GM12878 (cell line): ENCODE results near the gene ANKRD44. TPM values are rescaled to one million over a fixed set of nuclear protein-coding genes. Genes with fewer than 3 reads are reported as not detected.

Source experiments
- ATAC-seq: fragments of 200-7000 bp; cut with Tn5 transposase; 3 replicates; pipeline ENCODE4 v1.9.1; 2020; ENCODE audit warnings: mild to moderate bottlenecking, moderate library complexity
- BruUV-seq: library from RNA; stranded (reverse); fragments of 400-500 nt; replicated peaks from 2 replicates; lab custom pipeline; 2021; lab: Mats Ljungman, UMichigan
- CTCF ChIA-PET: fragments of 300-600 bp; sonication (Branson Sonifier 250); formaldehyde crosslinking; extraction: SDS; loops from one replicate; lab custom pipeline; 2021; ENCODE audit warnings: inconsistent platforms; lab: Yijun Ruan, JAX
- POLR2A ChIA-PET: fragments of 350-600 bp; formaldehyde crosslinking; extraction: SDS; loops from one replicate; lab custom pipeline; 2021; ENCODE audit warnings: inconsistent platforms; lab: Charles Lee
- RAD21 ChIA-PET: fragments of 300-600 bp; sonication (Branson Sonifier 250); formaldehyde crosslinking; loops from one replicate; lab custom pipeline; 2023; ENCODE audit warnings: antibody characterized with exemption; ENCODE audit not compliant: unreplicated experiment; lab: Charles Lee
- SMC1A ChIA-PET: fragments of 300-600 bp; sonication (Branson Sonifier 250); formaldehyde crosslinking; loops from one replicate; lab custom pipeline; 2023; ENCODE audit not compliant: unreplicated experiment, uncharacterized antibody; lab: Charles Lee
- DNase-seq: peaks from one replicate; pipeline ENCODE4 v3.0.0-alpha.2; 2011; ENCODE audit warnings: low read depth, low spot score
- FAIRE-seq: peaks from 3 replicates; lab custom pipeline; 2011; peaks lifted over from hg19 to GRCh38; lab: Jason Lieb, UNC
- H2AFZ ChIP-seq: 2 replicates; pipeline ENCODE4 v1.6.0; 2011; ENCODE audit warnings: low read depth, low read length, control low read depth; ENCODE audit not compliant: control insufficient read depth
- H3K27ac ChIP-seq: 2 replicates; pipeline ENCODE4 v1.5.1; 2011; ENCODE audit warnings: control low read depth; ENCODE audit not compliant: control insufficient read depth, insufficient read depth
- H3K27me3 ChIP-seq, 2 experiments: replicated peaks in 1 of 2; 2 replicates each; pipeline versions ENCODE4 v1.6.0 to v1.6.1; 2011; ENCODE audit warnings: low read length in 1 of 2; ENCODE audit not compliant: control insufficient read depth in 2 of 2, insufficient read depth in 2 of 2
- H3K36me3 ChIP-seq, 2 experiments: 2 replicates each; pipeline ENCODE4 v1.5.1; 2011; ENCODE audit warnings: low read length in 1 of 2; ENCODE audit not compliant: control insufficient read depth in 2 of 2, insufficient read depth in 2 of 2
- H3K4me1 ChIP-seq: 2 replicates; pipeline ENCODE4 v1.6.1; 2011; ENCODE audit warnings: mild to moderate bottlenecking, low read length, moderate library complexity, mixed read lengths; ENCODE audit not compliant: control insufficient read depth, insufficient read depth
- H3K4me2 ChIP-seq: 2 replicates; pipeline ENCODE4 v1.6.0; 2011; ENCODE audit warnings: control low read depth; ENCODE audit not compliant: control insufficient read depth, insufficient read depth
- H3K4me3 ChIP-seq: fragments of 200-600 bp; sonication (generic); 2 replicates; pipeline ENCODE4 v1.5.1; 2016
- H3K79me2 ChIP-seq: 2 replicates; pipeline ENCODE4 v1.6.0; 2011; ENCODE audit warnings: low read length; ENCODE audit not compliant: control insufficient read depth, insufficient read depth
- H3K9ac ChIP-seq: 2 replicates; pipeline ENCODE4 v1.8.0; 2011; ENCODE audit warnings: low read length, control low read depth, mixed read lengths; ENCODE audit not compliant: control insufficient read depth, insufficient read depth
- H3K9me3 ChIP-seq: replicated peaks from 3 replicates; pipeline ENCODE4 v1.5.1; 2011; ENCODE audit warnings: mild to moderate bottlenecking, low read length; ENCODE audit not compliant: control insufficient read depth, insufficient read depth
- H4K20me1 ChIP-seq: 2 replicates; pipeline ENCODE4 v1.6.0; 2011; ENCODE audit not compliant: control insufficient read depth, insufficient read depth
- EP300 ChIP-seq, 2 experiments: fragments of 150-350 bp in 1 of 2; IDR thresholded peaks; 2 replicates each; pipeline ENCODE4 v1.6.1; 2011 to 2012; ENCODE audit warnings: low read depth in 2 of 2, low read length in 2 of 2, borderline replicate concordance in 1 of 2, improper control_type of control experiment in 1 of 2, inconsistent platforms in 1 of 2; ENCODE audit not compliant: control insufficient read depth in 1 of 2
- ESRRA ChIP-seq: IDR thresholded peaks from 2 replicates; pipeline ENCODE4 v1.6.1; 2012; ENCODE audit warnings: mild to moderate bottlenecking, low read length, improper control_type of control experiment
- FOXM1 ChIP-seq: IDR thresholded peaks from 2 replicates; pipeline ENCODE4 v1.6.1; 2012; ENCODE audit warnings: low read depth, mild to moderate bottlenecking, inconsistent platforms, low read length, moderate library complexity
- KDM1A ChIP-seq: fragments of 200-600 bp; sonication (generic); IDR thresholded peaks from 2 replicates; pipeline ENCODE4 v1.6.1; 2016; ENCODE audit warnings: borderline replicate concordance
- NR2C1 ChIP-seq: fragments of 450-650 bp; IDR thresholded peaks from 2 replicates; pipeline ENCODE4 v1.6.1; 2017; ENCODE audit warnings: antibody characterized with exemption, mild to moderate bottlenecking, moderate library complexity
- NRF1 ChIP-seq: conservative IDR thresholded peaks from 2 replicates; pipeline ENCODE4 v1.6.1; 2011; ENCODE audit warnings: mild to moderate bottlenecking, low read depth, low read length, improper control_type of control experiment
- RCOR1 ChIP-seq: conservative IDR thresholded peaks from 2 replicates; pipeline ENCODE4 v1.6.1; 2012; ENCODE audit warnings: low read depth, low read length, improper control_type of control experiment
- SIX5 ChIP-seq: IDR thresholded peaks from 2 replicates; pipeline ENCODE4 v1.6.1; 2011; ENCODE audit warnings: mild to moderate bottlenecking, low read depth, low read length, moderate library complexity; ENCODE audit not compliant: severe bottlenecking
- SRF ChIP-seq, 2 experiments: IDR thresholded peaks; 2 replicates each; pipeline ENCODE4 v1.6.1; 2011; ENCODE audit warnings: low read depth in 2 of 2, low read length in 2 of 2, mild to moderate bottlenecking in 1 of 2, moderate library complexity in 1 of 2
- STAT1 ChIP-seq: fragments of 450-650 bp; conservative IDR thresholded peaks from 2 replicates; pipeline ENCODE4 v1.6.1; 2014; ENCODE audit warnings: antibody characterized with exemption, mild to moderate bottlenecking
- TCF12 ChIP-seq: IDR thresholded peaks from 2 replicates; pipeline ENCODE4 v1.6.1; 2011; ENCODE audit warnings: low read depth, mild to moderate bottlenecking, low read length
- TCF3 ChIP-seq: IDR thresholded peaks from 2 replicates; pipeline ENCODE4 v1.6.1; 2012; ENCODE audit warnings: low read depth, mild to moderate bottlenecking, low read length, borderline replicate concordance; ENCODE audit not compliant: insufficient read depth
- TCF7 ChIP-seq: IDR thresholded peaks from 2 replicates; pipeline ENCODE4 v1.6.1; 2014; ENCODE audit warnings: antibody characterized with exemption, borderline replicate concordance
- WGBS: methylation state at CpG from one replicate; pipeline ENCODE4 v1.1.6; 2016; ENCODE audit warnings: low lambda C conversion rate; ENCODE audit not compliant: insufficient replicate concordance, insufficient coverage; ENCODE audit errors: missing lambda C conversion rate; 5-methylcytosine and 5-hydroxymethylcytosine counted together
- in situ Hi-C: fragments of 300-500 bp; cut with MboI; formaldehyde crosslinking; loops from 9 replicates; pipeline ENCODE4 v1.14.3; 2018; ENCODE audit warnings: mixed read lengths
- intact Hi-C: fragments of 100-400 bp; cut with micrococcal nuclease; formaldehyde crosslinking; loops from one replicate; pipeline ENCODE4 v1.14.2; 2022; ENCODE audit not compliant: unreplicated experiment
- polyA plus RNA-seq, 11 experiments: library from polyadenylated mRNA; depleted of rRNA in 4 of 11; unstranded in 6 of 11; stranded (reverse) in 5 of 11; fragments of >200 nt; fragmentation: Nextera tagmentation in 4 of 11; fragmentation: Illumina TruSeq in 1 of 11; extraction: Ambion mirVana in 4 of 11; extraction: Trizol in 1 of 11; gene quantifications; 1 replicate in 1 of 11; 2 replicates in 10 of 11; pipeline versions ENCODE4 v1.2.1 to v1.2.3, GENCODE V29; 2011 to 2016; ENCODE audit warnings: inconsistent platforms in 2 of 11, missing spikeins in 2 of 11, low read depth in 1 of 11
- total RNA-seq, 4 experiments: library from RNA; depleted of rRNA in 3 of 4; stranded (reverse); fragments of >200 nt in 3 of 4; fragmentation: Illumina TruSeq in 1 of 4; extraction: Trizol in 1 of 4; gene quantifications; 2 replicates each; pipeline versions ENCODE4 v1.2.1 to v1.2.3, GENCODE V29; 2013 to 2021
- TF ChIP-seq, protein P1 (sequence below): fragments of 450-650 bp; IDR thresholded peaks from 2 replicates; pipeline ENCODE4 v1.6.1; 2014; ENCODE audit warnings: mild to moderate bottlenecking
- TF ChIP-seq, protein P2 (sequence below): fragments of 450-650 bp; IDR thresholded peaks from 2 replicates; pipeline ENCODE4 v1.6.1; 2017; ENCODE audit warnings: low read depth, mild to moderate bottlenecking, moderate library complexity

Gene ANKRD44
- total and polyA plus RNA-seq, 10 of the 15 experiments (the other 5 are each of a cell fraction or from before 2014, with no cell fraction given) = 19.1 to 99.1 (median 59.6) TPM

DNA sequence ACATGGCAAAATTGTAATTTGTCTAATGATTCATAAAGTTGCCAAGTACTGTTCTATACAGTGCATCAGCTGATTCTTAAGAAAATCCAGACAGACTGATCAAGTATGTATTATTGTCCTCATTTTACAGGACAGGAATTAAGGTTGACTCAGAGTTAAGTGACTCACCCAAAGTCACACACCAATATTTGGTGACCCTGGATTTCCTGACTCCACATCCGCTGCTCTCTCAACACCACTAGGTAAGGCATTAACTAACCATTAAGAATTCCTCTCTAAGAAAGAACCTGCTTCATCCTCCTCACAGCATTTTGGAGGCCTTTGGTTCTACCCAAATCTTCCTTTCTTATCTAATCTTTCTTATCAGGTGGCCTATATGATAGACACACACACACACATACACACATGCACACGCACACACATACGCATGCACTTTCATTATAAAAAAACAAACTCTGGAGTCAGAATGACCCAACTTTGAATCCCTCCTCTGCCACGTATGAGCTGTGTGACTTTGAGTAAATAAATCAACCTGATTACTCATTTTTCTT, 150.8 kb downstream of the ANKRD44 start:
- peaks cover 23% of the 10 kb centered on the region; the same call in 1 of the 2 replicates for H3K4me1 ChIP-seq
- H3K4me2 ChIP-seq = no peak overlapping the region; the same call in 1 of the 2 replicates

More for the DNA sequence above, 150.8 kb downstream of the ANKRD44 start:
- no peaks in the 10 kb centered on the region; a peak in 1 of 4 replicates for H3K36me3 ChIP-seq
- H4K20me1 ChIP-seq = no peaks in the 10 kb centered on the region
- no peak overlapping the region for H2AFZ ChIP-seq
- FAIRE-seq (no peak), DNase-seq (no peak), ATAC-seq (peak; percentile 37)
- H3K9ac ChIP-seq = no peak overlapping the region
- in situ Hi-C loops = no loop called here
- TF ChIP-seq KDM1A = no peak
- TF ChIP-seq SIX5 = no peak
- TF ChIP-seq, protein P1, sequence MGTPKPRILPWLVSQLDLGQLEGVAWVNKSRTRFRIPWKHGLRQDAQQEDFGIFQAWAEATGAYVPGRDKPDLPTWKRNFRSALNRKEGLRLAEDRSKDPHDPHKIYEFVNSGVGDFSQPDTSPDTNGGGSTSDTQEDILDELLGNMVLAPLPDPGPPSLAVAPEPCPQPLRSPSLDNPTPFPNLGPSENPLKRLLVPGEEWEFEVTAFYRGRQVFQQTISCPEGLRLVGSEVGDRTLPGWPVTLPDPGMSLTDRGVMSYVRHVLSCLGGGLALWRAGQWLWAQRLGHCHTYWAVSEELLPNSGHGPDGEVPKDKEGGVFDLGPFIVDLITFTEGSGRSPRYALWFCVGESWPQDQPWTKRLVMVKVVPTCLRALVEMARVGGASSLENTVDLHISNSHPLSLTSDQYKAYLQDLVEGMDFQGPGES = no peak
- no peak for TF ChIP-seq STAT1
- no peak for TF ChIP-seq TCF12
- TF ChIP-seq, protein P2, sequence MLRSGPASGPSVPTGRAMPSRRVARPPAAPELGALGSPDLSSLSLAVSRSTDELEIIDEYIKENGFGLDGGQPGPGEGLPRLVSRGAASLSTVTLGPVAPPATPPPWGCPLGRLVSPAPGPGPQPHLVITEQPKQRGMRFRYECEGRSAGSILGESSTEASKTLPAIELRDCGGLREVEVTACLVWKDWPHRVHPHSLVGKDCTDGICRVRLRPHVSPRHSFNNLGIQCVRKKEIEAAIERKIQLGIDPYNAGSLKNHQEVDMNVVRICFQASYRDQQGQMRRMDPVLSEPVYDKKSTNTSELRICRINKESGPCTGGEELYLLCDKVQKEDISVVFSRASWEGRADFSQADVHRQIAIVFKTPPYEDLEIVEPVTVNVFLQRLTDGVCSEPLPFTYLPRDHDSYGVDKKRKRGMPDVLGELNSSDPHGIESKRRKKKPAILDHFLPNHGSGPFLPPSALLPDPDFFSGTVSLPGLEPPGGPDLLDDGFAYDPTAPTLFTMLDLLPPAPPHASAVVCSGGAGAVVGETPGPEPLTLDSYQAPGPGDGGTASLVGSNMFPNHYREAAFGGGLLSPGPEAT = no peak
- TF ChIP-seq RCOR1 = no peak
- no peak for TF ChIP-seq TCF3
- TF ChIP-seq FOXM1 = no peak
- no peak for TF ChIP-seq ESRRA
- no peak for TF ChIP-seq EP300 (IDR thresholded peaks at IDR 0.05; ENCODE audit: borderline replicate concordance in 1 of 2, control insufficient read depth in 1 of 2, low read depth in 2 of 2, low read length in 2 of 2)
- no peak for TF ChIP-seq TCF7
- no peak for TF ChIP-seq NRF1
- TF ChIP-seq NR2C1 = no peak
- TF ChIP-seq SRF (IDR thresholded peaks at IDR 0.05; ENCODE audit: low read depth in 2 of 2, low read length in 2 of 2) = no peak
- H3K27me3 ChIP-seq = no peaks in the 10 kb centered on the region
- RAD21 ChIA-PET = interaction anchor here (0.9 to 2.4 kb wide), 6 partner anchors 9 to 46 kb away, joined by 3 to 24 read pairs (median 4); no protein-coding TSS in a partner anchor
- H3K9me3 ChIP-seq = peaks cover 5% of the 10 kb centered on the region; the same call in 2 of the 3 replicates
- POLR2A ChIA-PET = interaction anchor here (0.6 to 1.5 kb wide), 4 partner anchors 14 to 276 kb away, joined by 3 to 4 read pairs (median 3); partner anchors contain the start of gene SF3B1
- no peak overlapping the region for H3K4me3 ChIP-seq
- CTCF ChIA-PET = interaction anchor here (0.7 to 4.7 kb wide), 9 partner anchors 9 to 46 kb away, joined by 3 to 49 read pairs (median 5); no protein-coding TSS in a partner anchor
- SMC1A ChIA-PET = interaction anchor here (0.6 to 5.6 kb wide), 9 partner anchors 9 to 45 kb away, joined by 3 to 55 read pairs (median 12); no protein-coding TSS in a partner anchor
- intact Hi-C loops = no loop called here
- peaks cover 17% of the 10 kb centered on the region for H3K79me2 ChIP-seq
- BruUV-seq = no TSS peak
- H3K27ac ChIP-seq = no peak overlapping the region
- 50% methylated on average over 4 of the region's 4 CpGs for WGBS
